Neutrophil (primary cell): Measurements from ENCODE around the gene KDM4B.

Source experiments
- H3K27ac ChIP-seq: fragments of 200-600 bp; sonication (generic); 2 replicates; pipeline ENCODE4 v1.5.1; 2016; ENCODE audit warnings: mild to moderate bottlenecking, moderate library complexity
- H3K27me3 ChIP-seq: fragments of 200-600 bp; sonication (generic); 2 replicates; pipeline ENCODE4 v1.6.0; 2016; ENCODE audit warnings: mild to moderate bottlenecking
- H3K36me3 ChIP-seq: fragments of 200-600 bp; sonication (generic); 2 replicates; pipeline ENCODE4 v1.5.1; 2017
- H3K4me1 ChIP-seq, 2 experiments: fragments of 200-600 bp in 1 of 2; sonication (generic) in 1 of 2; 1 replicate in 1 of 2; 2 replicates in 1 of 2; pipeline versions ENCODE4 v1.5.1 to v1.6.1; 2013 to 2016; ENCODE audit warnings: low read depth in 1 of 2, low read length in 1 of 2, mild to moderate bottlenecking in 1 of 2, moderate library complexity in 1 of 2; ENCODE audit not compliant: control insufficient read depth in 1 of 2, insufficient read depth in 1 of 2
- H3K4me3 ChIP-seq, 2 experiments: fragments of 200-600 bp in 1 of 2; sonication (generic) in 1 of 2; 1 replicate in 1 of 2; 2 replicates in 1 of 2; pipeline ENCODE4 v1.5.1; 2013 to 2016; ENCODE audit warnings: low read depth in 1 of 2, low read length in 1 of 2, mild to moderate bottlenecking in 1 of 2, moderate library complexity in 1 of 2
- H3K9me3 ChIP-seq: fragments of 200-600 bp; sonication (generic); 2 replicates; pipeline ENCODE4 v1.5.1; 2016
- CTCF ChIP-seq: fragments of 200-600 bp; sonication (generic); IDR thresholded peaks from 2 replicates; pipeline ENCODE4 v1.5.1; 2016; ENCODE audit warnings: antibody characterized with exemption

The KDM4B gene

GRCh38 chr19:4965061-4965460, 3.9 kb upstream of the KDM4B start:
- Histone ChIP-seq H3K4me1 (peaks cover 8 to 14% of the 10 kb centered on the region in 2 experiments), H3K4me3 (no peak overlapping the region), H3K9me3 (no peaks in the 10 kb centered on the region), H3K27ac (no peak overlapping the region), H3K36me3 (no peaks in the 10 kb centered on the region), H3K27me3 (no peaks in the 10 kb centered on the region)
- TF ChIP-seq CTCF: no peak

GRCh38 chr19:4966591-4966990, 2.3 kb upstream of the KDM4B start:
- Histone ChIP-seq H3K4me1 (peaks cover 21 to 29% of the 10 kb centered on the region in 2 experiments), H3K36me3 (no peaks in the 10 kb centered on the region), H3K4me3 (no peak overlapping the region), H3K27ac (no peak overlapping the region), H3K9me3 (no peaks in the 10 kb centered on the region), H3K27me3 (no peaks in the 10 kb centered on the region)
- TF ChIP-seq CTCF: no peak

GRCh38 chr19:4967738-4968461, 1.0 kb upstream of the KDM4B start:
- peaks cover 35 to 42% of the 10 kb centered on the region in 2 experiments for H3K4me1 ChIP-seq
- H3K27ac ChIP-seq: peak overlapping the region; percentile 97
- no peaks in the 10 kb centered on the region for H3K9me3 ChIP-seq
- H3K36me3 ChIP-seq: no peaks in the 10 kb centered on the region
- H3K27me3 ChIP-seq: no peaks in the 10 kb centered on the region
- H3K4me3 ChIP-seq: peak overlapping the region; percentile 55 to 63
- no peak for TF ChIP-seq CTCF

- no peak for TF ChIP-seq CTCF
- H3K27me3 ChIP-seq: no peaks in the 10 kb centered on the region
- peaks cover 49 to 57% of the 10 kb centered on the region in 2 experiments for H3K4me1 ChIP-seq
- peak overlapping the region; percentile 76 to 98 for H3K4me3 ChIP-seq
- H3K9me3 ChIP-seq: no peaks in the 10 kb centered on the region
- H3K27ac ChIP-seq: peak overlapping the region; percentile 97
- no peaks in the 10 kb centered on the region for H3K36me3 ChIP-seq
These were observed 419 bp downstream of the KDM4B start for GRCh38 chr19:4969292-4969771.

GRCh38 chr19:4969772-4970531, 1.0 kb downstream of the KDM4B start:
- TF ChIP-seq CTCF: no peak
- H3K4me1 ChIP-seq: peaks cover 55 to 63% of the 10 kb centered on the region in 2 experiments

More at GRCh38 chr19:4969772-4970531, 1.0 kb downstream of the KDM4B start:
- Histone ChIP-seq H3K27me3 (no peaks in the 10 kb centered on the region), H3K36me3 (no peaks in the 10 kb centered on the region), H3K9me3 (no peaks in the 10 kb centered on the region), H3K27ac (peak overlapping the region; percentile 97), H3K4me3 (peak overlapping the region; percentile 76 to 98)
